DMS114 treated with DMSO at 0.1 percent for 48 hours (cell line): Measurements from ENCODE around the gene IL25.
"Not testable (repeated sequence)": the region's sequence is repeated elsewhere in the genome, so short reads cannot be mapped to it uniquely, and the experiment has no call there.

Source experiments
- DNase-seq: peaks from one replicate; lab custom pipeline; 2025; ENCODE audit not compliant: unreplicated experiment; lab: John Stamatoyannopoulos, UW

The IL25 gene

DNA sequence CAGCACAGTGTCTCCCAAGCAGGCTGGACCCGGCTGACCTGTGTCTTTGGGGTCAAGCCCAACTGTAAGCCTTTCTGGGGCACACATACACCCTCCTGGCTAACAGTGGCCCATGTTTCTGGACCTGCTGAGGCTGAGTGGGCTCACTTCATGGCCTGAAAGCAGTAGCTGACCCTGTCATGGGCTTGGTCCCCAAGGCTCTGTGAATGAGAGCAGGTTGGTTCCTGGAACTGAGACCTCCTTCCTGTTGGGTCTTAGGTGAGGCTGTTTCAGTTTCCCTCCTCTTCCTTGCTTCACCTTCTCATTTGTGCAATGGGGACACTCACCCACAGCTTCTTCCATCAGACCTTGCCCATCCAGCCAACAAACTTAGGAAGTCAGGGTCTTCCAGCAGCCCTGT, 744 bp upstream of the IL25 start:
- DNase-seq = no peak

DNA sequence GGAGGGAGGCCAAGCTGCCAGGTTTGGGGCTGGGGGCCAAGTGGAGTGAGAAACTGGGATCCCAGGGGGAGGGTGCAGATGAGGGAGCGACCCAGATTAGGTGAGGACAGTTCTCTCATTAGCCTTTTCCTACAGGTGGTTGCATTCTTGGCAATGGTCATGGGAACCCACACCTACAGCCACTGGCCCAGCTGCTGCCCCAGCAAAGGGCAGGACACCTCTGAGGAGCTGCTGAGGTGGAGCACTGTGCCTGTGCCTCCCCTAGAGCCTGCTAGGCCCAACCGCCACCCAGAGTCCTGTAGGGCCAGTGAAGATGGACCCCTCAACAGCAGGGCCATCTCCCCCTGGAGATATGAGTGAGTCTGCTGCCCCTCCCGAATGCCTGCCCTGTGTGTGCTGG, 432 bp downstream of the IL25 start:
- no peak for DNase-seq

DNA sequence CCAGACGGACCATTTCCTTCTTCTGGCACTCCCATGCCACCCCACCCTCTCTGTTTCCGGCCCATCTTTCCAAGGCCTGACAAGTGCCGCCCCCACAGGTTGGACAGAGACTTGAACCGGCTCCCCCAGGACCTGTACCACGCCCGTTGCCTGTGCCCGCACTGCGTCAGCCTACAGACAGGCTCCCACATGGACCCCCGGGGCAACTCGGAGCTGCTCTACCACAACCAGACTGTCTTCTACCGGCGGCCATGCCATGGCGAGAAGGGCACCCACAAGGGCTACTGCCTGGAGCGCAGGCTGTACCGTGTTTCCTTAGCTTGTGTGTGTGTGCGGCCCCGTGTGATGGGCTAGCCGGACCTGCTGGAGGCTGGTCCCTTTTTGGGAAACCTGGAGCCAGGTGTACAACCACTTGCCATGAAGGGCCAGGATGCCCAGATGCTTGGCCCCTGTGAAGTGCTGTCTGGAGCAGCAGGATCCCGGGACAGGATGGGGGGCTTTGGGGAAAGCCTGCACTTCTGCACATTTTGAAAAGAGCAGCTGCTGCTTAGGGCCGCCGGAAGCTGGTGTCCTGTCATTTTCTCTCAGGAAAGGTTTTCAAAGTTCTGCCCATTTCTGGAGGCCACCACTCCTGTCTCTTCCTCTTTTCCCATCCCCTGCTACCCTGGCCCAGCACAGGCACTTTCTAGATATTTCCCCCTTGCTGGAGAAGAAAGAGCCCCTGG, 3.1 kb downstream of the IL25 start:
- DNase-seq = no peak

DNA sequence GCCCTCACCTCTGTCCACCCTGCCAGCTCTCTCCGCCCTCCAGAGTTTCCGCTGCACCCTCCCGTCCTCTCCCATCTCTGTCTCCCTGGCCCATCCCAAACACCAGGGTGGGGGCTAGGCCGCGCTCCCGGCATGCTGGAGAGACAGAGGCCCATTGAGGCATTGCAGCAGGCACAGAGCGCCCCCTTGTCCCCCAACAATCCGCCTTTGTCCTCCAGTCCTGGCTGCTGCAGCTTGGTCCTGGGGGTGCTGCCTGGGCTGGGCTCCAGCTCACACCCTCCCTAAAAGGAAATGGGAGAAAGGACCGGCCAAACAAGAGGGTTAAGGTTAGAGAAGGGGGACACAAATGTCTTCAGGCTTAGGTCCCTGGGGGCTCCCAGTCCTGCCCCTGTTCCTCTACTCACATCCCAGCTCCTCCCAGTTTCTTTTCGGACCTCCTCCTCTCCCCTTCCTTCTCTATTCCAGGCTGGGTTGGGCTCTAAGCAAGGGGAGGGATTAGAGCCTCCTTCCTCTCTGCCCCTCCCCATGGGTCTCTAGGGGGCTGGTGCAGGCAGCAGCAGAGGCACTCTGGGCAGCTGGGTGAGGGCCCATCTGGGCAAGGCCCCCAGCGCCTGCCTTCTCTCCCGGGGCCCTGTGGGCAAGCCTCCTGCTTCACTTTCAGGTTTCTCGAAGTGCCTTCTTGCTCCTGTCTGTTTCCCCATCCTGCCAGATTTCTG, 4.0 kb downstream of the IL25 start, which contains the start of gene CMTM5:
Gene CMTM5, plus strand, starts transcription at position 565 of the 716 bp plus-strand sequence. CDS start 206 bp downstream, outside the sequence.
- DNase-seq = no peak

DNA sequence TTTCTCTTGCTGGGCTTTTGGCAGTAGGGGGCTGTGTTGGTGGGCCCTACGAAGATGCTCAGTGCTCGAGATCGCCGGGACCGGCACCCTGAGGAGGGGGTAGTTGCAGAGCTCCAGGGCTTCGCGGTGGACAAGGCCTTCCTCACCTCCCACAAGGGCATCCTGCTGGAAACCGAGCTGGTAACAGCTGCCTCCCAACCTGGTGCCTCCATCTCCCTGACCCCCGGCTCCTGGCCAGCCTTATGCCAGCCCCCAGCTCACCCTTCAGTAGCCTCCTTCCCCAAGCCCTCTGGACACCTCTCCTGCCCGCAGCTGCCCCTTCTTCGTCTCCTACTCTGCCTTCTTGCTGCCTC, 4.6 kb downstream of the IL25 start:
- DNase-seq = no peak

DNA sequence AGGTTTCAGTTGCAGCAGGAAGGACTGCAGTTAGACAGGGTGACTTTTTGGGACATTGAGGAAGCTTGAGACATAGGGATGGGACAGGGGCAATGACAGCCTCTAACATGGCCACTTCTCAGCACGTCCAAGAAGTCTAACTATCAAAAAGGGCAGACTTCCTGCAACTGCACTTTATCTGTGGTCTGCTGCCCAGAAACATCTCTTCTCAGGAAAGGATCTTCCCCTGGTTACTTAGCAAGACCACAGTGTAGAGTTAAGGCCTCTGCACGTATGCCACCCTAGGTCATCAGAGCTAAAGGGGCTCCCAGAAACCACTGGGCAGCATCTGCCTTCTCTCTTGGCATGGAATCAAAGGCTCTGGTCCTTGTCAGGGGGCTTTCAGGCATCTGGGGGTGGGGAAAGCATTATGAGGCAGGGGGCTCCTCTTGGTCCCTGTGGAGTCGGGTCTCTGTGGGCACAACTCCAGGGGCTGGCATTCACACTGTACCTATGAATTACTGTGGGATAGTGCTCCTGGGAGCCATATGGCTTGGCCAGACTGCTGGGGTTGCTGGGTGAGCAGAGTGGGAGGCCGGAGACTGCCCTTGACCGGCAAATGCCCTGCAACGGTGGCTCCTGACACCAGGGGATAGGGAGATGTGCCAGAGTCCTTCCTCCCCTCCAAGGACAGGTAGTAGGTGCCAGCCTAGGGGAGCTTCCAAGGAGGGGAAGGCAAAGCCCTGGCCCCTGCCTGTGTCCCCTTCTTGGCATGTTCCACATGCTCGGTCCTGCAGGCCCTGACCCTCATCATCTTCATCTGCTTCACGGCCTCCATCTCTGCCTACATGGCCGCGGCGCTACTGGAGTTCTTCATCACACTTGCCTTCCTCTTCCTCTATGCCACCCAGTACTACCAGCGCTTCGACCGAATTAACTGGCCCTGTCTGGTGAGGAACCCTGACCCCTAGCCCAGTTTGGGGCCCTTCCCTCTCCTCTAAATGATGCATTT, 5.3 kb downstream of the IL25 start:
- no peak for DNase-seq

DNA sequence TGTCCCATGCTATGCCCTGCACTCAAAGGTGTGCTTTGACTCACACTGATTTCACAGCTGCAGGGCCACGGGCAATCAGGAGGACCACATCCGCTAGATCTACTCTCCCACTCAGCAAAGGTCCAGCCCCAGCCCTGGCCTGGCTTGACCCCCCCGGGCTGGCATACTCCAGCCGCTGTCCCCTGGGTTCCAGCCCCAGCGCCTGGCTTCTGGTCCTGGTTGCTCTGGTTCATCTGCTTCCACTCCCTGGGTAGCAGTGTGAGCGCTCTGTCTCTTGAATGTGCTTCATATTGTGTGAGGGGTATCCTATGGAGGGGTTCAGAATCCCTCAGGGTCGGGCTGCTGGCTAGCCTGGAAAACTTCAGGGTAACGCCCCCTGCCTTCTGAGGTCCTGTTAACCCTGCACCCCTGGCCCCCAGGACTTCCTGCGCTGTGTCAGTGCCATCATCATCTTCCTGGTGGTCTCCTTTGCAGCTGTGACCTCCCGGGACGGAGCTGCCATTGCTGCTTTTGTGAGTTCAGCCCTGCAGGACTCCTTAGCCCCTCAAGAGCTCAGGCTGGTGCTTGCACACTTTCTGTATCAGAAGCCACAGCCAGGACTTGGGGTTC, 6.1 kb downstream of the IL25 start:
- DNase-seq = no peak

DNA sequence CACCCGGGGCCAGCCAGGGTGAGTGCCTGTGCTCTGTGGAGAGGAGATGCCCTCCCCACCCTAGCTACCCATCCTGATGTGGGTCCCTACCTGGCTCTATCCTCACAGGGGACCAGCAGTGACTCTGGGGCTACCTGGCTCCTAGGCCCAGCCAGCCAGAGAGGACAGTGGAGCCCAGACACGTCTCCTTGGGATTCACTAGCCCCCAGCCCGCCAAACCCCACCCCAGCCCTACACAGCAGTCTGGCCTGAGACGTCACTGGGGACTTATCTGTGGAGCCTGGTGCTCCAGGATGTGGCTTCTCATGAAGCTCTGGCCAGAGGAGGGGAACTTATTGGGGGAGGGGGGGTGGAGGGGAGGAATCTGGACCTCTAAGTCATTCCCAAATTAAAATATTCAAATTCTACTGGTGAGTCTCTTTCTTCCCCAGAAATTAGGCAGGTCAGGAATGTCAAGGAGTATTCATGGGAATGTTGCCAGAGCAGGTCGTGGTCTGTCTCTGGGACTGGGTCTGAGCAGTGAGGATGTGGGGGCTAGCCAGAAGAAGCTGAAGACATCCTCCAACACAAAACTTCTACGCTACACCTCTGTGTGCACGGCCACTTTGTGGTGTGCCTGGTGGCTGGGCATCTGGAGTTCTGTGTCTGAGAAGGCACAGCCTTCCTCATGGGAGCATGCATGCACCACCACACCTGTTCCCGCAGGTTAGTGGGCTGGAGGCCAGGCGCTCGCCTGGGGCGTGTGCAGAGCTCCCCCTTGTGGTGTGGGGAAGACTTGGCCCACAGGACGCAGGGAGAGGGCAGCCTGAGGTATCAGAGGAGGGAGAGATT, 7.0 kb downstream of the IL25 start:
- DNase-seq = peak; percentile 10

DNA sequence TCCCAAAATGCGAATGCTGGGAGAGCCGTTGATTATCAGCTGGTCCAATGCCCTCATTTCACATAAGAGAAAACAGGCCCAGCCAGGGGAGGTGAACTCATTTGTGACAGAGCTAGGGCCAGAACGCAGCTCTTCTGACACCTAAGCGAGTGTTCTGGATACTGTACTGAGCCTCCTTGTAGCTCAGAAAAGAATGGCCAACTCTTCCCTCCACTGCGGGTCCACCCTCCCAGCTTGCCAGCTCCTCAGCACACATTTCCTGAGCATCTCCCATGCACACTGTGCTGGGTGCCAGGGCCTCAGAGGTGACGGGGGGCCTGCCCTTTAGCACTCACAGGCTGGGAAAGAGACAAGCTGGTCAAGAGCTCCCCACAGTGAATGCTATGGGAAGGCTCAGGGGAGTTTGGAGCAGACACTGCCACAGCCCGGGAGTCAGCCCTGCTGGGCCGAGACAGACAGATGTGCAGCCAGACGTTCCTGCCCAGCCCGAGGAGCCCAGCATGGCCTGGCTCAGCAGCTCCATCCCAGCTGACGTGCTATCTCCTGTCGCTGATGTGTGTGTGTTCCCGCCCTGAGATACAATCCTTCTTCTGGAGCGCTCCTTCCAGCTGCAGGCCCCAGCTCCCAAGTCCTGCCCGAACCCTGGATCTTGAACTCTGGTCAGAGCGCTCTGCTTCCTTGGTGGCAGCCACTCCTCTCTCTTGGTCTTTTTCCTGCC, 7.7 kb downstream of the IL25 start:
- DNase-seq = no peak

DNA sequence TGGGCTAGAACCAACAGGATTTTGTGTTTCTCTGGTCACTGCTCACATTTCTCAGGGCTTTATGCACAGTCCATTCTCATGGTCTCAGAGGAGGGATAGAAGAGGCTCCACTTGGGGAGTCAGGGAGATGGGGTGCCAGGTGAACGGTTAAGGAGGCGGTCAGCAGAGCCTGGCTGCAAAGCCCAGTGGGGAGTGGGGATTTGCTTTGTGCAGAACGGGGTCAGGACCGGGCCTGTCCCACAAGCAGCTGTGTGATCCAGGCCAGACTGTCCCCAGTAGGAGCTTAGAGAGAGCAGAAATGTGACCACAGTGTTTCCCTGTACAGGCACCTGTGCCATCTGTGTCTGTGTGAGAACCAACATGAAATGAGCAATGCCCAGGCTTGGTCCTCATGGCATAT, 8.4 kb downstream of the IL25 start:
- no peak for DNase-seq

DNA sequence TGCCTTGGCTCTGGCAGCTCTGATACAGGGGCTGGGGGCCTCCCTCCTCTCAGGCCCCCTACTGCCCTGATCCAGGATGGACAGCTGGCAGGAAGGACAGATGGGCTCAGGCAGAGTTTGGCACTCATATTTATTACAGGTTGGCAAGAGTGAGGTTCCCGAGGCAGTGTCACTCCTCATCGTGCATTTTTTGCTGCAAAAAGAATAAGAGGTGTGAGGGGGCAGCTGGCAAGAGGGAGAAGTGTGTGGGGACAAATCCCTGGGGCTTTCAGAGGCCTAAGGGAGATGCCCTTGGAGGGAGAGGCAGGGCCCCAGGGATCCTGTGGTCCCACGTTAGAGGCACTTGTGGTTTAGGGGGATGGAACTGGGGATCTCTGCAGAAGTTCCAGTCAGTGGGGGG, 9.3 kb downstream of the IL25 start:
- DNase-seq = peak; percentile 30

DNA sequence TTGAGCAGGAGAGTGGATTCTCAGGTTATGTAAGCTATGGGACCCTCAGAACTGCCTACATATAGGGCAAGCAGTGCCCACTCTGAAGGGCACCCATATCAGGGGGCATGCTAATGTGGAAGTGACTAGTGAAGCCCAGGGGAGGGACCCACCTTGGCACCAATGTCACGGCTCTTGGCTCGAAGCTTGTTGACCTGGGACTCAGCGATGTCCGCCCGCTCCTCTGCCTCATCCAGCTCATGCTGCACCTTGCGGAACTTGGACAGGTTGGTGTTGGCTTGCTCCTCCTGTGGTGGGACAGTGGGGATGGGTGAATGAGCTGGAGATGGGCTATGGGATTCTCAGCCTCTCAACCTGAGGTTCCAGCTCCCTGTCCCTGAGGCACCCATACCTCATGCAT, 9.7 kb downstream of the IL25 start:
- no peak for DNase-seq

DNA sequence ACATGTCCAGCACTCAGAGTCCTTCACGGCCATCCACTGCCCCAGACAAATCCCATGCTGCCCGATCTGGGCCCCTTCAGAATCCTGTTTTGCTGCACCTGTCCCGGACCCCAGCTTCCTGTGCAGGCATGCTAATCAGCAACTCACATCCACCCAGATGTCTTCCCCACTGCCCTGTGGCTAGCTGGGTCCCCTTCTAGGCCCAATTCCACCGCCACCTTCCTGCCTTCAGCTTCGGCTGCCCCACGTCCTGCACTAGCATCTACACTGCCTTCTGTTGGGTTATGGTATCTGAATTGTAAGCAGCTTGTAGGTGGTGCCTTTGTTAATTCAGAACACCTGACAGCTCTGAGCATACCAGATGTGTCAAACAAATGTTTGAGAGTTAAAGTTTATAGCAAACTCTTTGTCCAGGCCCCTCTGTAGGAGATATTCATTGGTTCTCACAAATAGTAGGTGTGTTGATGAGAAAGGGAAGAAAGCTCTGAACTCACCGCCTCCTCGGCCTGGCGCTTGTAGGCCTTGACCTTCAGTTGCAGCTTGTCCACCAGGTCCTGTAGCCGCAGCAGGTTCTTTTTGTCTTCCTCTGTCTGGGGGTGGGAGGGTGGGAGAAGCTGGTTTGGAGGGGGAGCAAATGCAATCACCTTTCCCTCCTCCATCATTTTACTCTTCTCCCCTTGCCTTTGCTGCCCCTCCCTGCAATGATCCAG, 10.3 kb downstream of the IL25 start:
- no peak for DNase-seq

DNA sequence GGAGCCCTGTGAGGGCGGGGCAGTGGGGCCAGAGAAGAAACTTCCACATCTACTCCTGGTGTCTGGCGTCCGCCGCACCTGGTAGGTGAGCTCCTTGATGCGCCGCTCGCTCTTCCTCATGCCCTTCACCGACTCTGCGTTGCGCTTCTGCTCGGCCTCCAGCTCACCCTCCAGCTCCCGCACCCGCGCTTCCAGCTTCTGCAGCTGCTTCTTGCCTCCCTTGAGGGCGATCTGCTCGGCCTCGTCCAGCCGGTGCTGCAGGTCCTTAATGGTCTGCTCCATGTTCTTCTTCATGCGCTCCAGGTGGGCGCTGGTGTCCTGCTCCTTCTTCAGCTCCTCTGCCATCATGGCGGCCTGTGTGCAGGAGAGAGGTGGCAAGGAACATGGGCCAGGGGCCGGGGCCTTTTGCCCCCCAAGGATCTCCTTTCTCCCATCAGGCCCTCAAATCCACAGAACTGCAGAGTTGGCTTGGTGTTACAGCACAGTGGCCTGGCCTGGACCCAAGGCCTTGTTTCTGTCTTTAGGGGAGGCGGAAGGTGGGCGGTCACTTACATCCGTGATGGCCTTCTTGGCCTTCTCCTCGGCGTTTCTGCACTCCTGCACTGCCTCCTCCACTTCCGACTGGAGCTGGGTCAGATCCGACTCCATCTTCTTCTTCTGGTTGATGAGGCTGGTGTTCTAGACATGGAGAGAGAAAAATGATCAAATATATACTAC, 11.9 kb downstream of the IL25 start:
- no peak for DNase-seq

DNA sequence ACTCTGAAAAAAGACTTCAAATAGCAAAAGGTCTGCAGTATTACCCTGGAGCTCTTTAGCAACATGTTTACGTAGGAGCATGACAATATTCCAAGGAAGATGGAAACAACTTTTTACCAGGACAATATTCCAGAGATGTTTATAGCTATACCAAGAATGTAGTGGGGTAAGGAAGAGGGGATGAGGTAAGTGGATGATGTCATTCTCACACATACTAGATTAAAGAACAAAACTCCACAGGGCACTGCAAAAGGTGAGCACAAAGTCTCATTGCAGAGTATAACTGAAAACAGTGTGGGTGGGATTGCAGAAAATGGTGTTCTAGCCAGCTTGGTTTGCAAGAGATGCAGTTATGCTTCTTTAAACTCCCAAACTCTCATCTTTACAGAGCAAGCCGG, 12.6 kb downstream of the IL25 start:
- DNase-seq = no peak

DNA sequence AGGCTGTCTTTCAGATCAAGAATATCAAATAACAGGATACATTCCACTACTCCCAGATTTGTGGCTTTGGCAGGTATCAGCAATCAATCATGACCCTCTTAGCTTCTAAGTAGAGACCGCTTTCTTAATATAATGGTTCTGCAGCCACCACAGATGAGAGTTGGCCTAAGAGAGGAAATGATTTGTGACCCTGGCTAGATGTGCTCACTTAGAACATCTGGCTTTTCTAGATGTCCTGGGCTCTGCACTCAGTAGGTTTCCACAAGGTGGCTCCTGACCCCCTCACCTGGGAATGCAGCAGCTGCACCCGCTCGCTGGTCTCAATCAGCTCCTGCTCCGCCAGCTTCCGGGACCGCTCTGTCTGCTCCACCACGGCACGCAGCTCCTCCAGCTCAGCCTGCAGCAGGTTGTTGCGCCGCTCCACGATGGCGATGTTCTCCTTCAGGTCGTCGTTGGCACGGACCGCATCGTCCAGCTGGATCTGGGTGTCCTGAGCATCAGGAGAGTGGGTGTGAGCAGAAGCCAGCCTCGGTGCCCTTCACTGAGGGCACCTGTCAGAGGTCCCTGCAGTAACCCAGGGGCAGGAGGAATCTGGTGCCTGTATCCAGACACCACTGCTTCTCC, 13.1 kb downstream of the IL25 start:
- DNase-seq = no peak

DNA sequence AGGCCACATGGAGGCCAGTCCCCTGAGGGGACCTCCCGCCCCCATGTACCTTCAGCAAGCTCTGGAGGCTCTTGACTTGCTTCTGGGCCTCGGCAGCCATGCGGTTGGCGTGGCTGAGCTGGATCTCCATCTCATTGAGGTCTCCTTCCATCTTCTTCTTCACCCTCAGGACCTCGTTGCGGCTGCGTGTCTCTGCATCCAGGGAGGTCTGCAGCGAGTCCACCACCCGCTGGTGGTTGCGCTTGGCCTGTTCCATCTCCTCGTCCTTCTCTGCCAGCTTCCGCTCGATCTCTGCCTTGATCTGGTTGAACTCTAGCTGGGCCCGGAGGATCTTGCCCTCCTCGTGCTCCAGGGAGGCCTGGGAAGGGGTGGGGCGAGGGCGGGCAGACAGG, 13.7 kb downstream of the IL25 start:
- not testable (repeated sequence) for DNase-seq

DNA sequence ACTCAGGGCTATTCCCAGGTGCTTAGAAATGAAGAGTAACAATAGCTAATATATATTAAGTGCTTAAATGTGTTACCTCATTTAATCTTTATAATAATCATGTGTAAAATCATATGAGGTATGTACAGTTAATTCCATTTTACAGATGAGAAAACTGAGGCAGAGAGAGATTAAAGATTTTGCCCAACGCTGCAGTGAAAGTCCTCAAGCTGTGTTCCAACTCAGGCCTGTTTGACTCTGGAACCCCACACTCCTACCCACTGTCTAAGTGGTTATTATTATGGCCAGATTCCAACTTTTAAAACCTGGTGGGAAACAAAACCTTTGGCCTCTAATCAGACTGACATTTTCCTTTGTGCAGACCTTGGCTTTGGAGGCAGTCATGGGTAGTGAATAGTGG, 14.4 kb downstream of the IL25 start:
- DNase-seq = no peak
